Raji (cell line): ENCODE data around the gene CCDC188.

Experiments used
- POLR2A ChIP-seq: IDR thresholded peaks from 2 replicates; pipeline ENCODE4 v1.6.1; 2011; ENCODE audit warnings: low read depth, low read length, control low read depth; ENCODE audit not compliant: insufficient read depth

CCDC188 gene

GRCh38 chr22:20188567-20188877 is 37.7 kb upstream of the CCDC188 start:
- TF ChIP-seq POLR2A = no peak

GRCh38 chr22:20187777-20188566 is 37.1 kb upstream of the CCDC188 start:
- TF ChIP-seq POLR2A = no peak

DNA sequence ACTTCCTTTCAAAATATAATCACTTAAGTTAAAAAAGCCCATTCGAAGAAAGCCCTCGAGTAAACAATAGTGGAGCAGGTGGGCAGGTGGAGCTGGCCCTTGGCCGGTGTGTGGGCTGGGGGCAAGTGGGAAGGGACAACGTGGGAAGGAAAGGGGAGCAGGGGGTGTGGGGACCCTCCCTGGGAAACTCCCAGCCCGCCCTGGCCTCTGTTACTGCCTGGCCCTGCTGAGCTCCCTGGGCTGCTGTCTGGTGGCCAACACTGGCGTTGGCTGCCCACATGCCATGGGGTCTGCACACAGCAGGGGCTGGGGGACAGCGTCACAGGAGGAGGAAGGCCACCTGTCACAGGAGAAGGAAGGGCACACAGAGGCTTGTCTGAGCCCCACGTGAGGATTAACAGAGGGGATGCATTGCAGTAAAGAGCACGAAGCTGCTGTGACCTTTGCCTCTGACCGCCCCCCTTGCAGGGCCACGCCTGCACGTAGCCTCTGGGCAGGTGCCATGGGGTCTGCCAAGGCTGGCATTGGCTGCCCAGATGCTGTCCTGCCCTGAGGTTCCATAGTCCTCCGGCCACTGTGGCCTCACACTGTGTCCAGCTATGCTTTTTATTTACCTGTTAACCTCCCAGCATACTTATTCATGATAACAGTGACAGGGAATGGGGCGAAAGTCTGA is 36.2 kb upstream of the CCDC188 start:
- no peak for TF ChIP-seq POLR2A

DNA sequence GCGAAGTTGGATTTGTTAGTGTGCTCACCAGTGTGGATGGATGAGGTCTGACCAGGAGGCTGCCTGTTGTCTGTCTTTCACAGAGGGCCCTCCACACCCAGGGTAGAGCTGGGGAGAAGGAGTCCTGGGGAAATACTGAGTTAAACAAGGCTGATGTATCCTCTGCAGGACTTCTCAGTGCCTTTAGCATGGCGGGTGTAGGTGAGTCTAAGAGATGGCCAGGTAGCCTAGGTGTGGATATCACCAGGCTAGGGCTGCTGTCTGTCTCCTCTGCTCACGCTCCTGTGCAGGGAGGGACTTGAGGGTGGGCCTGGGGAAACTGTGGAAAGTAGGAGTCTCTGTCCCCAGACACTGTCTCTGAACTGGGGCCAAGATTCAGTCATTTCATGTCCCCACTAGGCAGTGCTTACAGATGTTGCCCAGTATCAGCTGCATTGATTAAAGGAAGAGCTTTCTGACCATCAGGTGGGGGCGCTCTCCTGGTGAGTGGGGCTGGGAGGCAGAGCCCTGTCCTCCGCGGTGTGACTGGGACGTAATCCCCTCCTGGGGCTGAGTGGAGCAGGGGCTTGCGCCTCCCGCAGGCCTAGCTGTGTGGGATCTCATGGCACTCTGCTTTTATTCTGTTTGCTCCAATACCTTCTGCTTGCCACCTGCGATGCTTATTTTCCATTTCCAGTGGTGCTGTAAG is 35.5 kb upstream of the CCDC188 start:
- TF ChIP-seq POLR2A = no peak

DNA sequence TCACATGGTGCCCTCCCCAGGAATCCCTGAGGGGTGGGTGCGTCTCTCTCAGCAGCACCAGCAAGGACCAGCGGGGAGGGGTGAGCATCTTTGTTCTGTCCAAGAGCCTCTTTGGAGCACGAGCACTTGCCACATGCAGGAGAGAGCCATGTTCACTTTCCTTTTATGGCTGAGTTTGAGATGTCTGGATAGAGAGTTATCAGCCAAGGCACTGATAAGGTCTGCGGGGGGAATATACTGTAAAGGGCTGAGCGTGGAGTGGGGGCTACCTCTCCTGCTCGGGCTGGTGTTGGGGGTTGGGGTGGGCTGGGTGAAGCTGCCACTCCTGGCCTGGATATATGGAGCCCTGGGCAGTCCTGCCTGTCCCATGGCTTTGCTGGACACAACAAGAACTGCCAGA is 34.9 kb upstream of the CCDC188 start:
- TF ChIP-seq POLR2A = no peak

DNA sequence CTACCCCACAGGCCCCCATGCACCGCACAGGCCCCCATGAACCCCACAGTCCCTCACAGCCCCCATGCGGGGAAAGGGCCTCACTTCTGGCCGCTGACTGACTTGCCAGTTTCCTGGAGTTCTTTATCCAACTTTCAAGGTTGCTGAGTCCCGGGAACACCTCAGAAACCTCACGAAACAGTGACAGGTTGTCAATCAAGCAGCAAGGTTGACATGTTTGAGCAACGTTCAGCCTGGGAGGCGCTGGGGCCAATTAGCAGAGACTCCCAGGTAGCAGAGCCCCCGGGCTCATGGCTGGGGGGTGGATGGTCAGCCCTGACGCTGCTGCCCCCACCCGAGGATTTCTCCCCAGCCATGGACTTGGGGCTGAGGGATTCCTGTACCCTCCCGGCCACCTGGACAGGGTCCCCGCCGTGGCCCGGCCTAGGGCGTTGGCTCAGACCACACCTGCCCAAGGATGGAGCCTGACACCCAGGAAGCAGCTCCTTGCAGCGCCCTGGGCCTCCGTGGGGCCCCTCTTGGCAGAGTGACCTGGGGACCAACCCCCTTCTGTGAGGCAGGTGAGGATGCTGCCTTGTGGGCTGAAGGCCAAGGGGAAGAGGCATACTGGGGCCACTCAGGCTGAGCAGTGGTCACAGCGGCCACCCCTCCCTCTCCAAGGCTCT is 33.8 kb upstream of the CCDC188 start:
- no peak for TF ChIP-seq POLR2A

GRCh38 chr22:20183823-20184222 is 33.0 kb upstream of the CCDC188 start:
- no peak for TF ChIP-seq POLR2A

- TF ChIP-seq POLR2A = no peak
These were observed 32.2 kb upstream of the CCDC188 start for GRCh38 chr22:20183101-20183500.

DNA sequence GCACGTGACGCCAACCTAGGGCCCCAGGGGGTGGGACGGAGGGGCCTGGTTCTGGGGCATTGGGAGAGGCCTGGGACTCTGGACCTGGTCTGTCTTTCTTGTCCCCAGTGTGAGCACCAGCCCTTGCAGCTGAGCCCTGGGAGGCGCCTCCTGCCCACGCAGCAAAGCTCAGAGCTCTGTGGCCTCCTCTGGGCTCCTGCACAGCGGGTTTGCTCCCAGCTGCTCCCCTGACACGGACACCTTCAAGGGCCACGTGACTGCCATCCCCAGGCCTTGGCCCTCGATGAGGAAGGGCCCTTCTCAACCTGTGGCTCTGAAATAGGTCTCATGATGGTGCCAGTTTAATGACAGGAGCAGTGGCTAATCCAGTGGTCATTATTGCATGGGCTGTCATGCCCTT is 31.5 kb upstream of the CCDC188 start:
- TF ChIP-seq POLR2A = no peak

- TF ChIP-seq POLR2A = no peak
These were observed 31.0 kb upstream of the CCDC188 start for GRCh38 chr22:20181884-20182236.

DNA sequence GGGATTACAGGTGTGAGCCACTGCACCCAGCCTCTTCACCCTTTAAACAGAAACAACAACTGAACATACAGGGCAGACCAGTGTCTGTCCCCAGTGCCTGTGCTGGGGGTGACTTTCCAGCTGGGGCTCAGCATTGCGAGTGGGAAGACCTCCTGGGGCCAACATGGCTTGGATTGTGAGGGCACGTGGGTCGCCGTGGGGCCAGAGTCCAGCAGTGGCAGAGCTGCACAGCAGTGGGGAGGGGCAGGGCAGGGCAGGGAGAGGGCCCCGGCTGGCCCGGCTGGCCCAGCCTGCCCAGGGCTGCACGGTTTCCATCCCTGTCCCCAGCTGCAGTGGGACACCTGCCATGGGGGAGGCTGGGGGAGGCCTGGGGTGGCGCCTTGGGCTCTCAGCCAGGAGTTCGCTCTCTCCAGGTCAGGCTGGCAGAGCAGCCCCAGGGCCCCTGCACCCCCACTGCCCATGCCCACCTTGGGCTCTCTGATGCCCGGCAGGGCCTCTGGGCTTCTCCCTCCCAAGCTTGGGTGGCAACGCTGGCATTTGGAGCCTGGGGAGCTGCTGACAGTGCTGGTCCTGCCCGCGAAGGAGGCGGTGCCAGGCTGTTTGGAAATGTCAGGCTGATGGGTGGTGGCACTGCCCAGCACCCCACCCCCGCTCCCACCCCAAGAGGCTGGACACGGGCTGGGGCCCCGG is 30.5 kb upstream of the CCDC188 start:
- TF ChIP-seq POLR2A = no peak

- no peak for TF ChIP-seq POLR2A
These were observed 29.8 kb upstream of the CCDC188 start for GRCh38 chr22:20180640-20181039.

DNA sequence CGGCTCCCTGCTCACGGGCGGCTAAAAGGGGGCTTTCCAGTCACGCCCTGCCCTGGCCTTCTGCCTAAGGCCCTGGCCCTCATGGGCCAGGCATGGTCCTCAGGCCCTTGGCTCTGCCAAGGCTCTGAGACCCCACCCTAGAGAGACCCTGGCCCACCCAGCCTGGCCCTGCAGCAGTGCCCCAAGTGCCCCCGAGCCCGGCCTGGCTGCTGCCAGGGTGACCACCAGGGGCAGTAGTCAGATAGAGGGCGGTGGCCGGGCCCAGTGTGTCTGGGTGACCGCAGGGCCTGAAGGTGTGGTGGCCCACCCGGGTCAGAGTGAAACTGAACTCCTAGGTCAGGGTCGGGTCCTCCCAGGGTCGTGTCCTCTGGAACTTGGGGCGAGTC is 29.4 kb upstream of the CCDC188 start:
- no peak for TF ChIP-seq POLR2A

- no peak for TF ChIP-seq POLR2A
These were observed 28.8 kb upstream of the CCDC188 start for GRCh38 chr22:20179455-20180244.

DNA sequence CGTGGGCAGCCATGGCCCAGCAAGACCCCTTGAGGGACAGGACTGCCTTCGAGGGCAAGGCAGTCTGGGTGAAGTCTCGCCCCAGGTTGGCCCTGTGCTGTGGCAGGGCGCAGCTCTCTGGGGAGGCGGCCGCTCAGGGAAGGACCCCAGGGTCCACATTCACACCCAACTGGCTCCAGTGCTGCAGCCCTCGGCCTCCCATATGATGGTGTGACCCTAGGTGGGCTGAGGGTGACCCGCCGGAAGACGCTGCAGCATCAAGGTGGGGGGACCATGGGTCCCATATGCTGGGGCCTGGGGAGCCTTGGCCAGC is 28.0 kb upstream of the CCDC188 start:
- TF ChIP-seq POLR2A = no peak
